Stimulated activated CD8-positive, alpha-beta memory T cell treated with anti-CD3 and anti-CD28 coated beads, Interleukin-7, amount 100 ng/mL, for 1 hour (primary cell): Measurements from ENCODE around the gene MFSD2A.
"Not testable (repeated sequence)": the region's sequence is repeated elsewhere in the genome, so short reads cannot be mapped to it uniquely, and the experiment has no call there.

Source experiments
- DNase-seq, 2 donors: peaks; one replicate each; pipeline ENCODE4 v3.0.0-alpha.2; 2020; ENCODE audit warnings: low read depth in 2 of 2

MFSD2A gene

GRCh38 chr1:39954870-39955546, at the start of gene MFSD2A:
TSS of gene MFSD2A (plus strand) at chr1:39955145. CDS start at chr1:39955293, 148 bp downstream.
- peak; percentile 70 for DNase-seq

GRCh38 chr1:39905172-39905571, 49.8 kb upstream of the MFSD2A start:
- DNase-seq = no peak

DNA sequence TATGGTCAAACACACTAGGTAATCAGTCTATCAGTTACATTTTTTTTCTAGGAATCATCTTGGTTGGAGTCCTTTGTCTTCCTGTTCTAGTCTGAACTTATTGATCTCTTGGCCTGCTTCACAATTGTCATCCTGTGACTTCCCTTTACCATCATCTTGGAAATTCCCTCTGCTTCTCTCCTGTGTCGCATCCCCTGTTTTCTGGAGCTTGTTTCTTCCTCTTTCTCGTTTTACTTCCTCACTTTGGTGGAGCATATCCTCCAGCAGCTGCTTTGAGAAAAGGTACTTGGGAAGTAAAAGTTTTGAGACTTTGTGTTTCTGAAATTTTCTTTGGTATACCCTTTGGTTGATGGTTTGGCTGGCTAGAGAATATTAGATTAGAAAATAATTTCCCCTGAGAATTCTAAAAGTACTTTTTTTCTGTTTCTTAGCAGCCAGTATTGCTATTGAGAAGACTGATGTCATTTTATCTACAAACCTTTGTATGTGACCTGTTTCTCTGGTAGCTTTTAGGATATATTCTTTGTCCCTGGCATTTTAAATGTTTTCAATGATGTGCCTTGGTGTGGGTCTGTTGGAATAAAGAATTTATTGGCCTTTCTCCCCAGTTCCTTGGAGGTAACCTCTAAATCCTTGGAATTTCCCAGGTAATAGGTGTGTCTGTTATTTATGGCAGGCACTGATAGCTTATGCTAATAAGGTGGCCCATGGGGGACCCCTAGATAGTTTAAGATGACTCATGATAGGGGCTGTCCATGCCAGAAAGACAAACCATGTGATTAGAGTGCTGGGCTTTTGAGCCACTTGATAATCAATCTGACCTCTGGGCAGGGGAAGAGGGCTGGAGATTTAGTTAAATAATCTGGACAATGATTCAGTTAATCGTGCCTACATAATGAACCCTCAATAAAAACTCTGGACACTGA, 47.2 kb upstream of the MFSD2A start:
- DNase-seq = no peak

GRCh38 chr1:39908534-39908933, 46.4 kb upstream of the MFSD2A start:
- DNase-seq = no peak

DNA sequence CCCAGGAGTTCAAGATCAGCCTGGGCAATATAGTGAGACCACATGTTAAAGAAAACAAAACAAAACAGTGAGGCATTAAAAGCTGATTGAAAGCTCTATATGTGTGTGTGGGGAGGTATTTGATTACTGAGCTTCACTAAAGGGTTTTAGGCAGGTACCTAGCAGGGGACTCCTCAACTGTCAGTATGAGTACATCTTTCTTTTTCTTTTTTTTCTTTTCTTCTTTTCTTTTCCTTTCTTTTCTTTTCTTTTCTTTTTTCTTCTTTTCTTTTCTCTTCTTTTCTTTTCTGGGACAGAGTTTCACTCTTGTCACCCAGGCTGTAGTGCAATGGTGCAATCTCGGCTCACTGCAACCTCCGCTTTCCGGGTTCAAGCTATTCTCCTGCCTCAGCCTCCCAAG, 44.7 kb upstream of the MFSD2A start:
- no peak for DNase-seq

DNA sequence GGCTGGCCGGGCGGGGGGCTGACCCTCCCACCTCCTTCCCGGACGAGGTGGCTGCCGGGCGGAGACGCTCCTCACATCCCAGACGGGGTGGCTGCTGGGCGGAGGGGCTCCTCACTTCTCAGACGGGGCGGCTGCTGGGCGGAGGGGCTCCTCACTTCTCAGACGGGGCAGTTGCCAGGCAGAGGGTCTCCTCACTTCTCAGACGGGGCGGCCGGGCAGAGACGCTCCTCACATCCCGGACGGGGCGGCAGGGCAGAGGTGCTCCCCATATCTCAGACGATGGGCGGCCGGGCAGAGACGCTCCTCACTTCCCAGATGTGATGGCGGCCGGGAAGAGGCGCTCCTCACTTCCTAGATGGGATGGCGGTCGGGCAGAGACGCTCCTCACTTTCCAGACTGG, 41.8 kb upstream of the MFSD2A start:
- not testable (repeated sequence) for DNase-seq

GRCh38 chr1:39915499-39916129, 39.3 kb upstream of the MFSD2A start:
- DNase-seq = no peak

GRCh38 chr1:39917825-39918224, 37.1 kb upstream of the MFSD2A start:
- no peak for DNase-seq

DNA sequence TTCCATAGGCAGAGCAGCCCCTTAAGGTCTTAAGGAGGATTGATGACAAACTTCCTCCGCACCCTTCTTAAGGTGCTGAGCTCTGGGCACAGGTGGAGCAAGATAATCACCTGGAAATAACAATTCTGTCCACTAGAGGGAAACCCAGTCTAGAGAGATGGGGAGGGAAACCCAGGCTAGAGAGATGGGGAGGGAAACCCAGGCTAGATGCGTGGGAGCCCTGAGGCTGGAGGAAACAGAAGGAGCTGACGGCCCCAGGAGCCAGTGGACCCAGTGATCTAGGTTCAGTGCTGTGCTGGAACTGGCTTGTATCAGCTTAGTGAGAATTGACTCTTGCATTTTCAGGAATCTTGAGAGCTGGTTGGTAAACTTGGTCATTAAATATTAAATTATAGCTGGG, 35.4 kb upstream of the MFSD2A start:
- peak in 1 of 2 donors; percentile 9 for DNase-seq

- DNase-seq = no peak
These were observed 32.7 kb upstream of the MFSD2A start for GRCh38 chr1:39922251-39922688.

DNA sequence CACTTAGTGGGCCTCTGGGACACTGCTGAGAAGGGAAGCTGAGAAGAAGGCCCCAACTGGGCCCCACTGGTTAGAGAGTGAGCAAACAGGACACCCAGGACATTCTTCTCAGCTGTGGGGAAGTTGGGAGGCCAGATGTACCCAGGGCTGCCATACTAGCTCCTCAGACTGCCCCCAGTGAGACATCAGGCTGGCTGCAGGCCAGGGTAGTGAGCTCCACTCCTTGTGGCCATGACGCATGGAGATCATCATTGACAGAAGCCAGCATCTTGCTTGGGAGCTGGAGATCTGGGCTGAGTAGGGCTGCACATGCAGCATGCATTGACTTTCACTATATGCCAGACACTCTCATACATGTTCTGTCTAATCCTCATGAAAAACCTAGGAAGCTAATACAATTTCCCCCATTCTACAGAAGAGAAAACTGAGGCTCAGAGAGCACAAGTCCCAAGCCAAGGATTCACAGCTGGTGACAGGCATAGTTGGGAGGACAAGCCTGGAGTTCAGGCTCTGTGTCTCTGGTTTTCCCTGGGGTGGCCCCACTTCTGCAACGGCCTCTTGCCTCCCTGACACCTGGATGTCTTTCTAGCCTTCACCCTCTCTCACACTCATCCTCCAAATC, 29.1 kb upstream of the MFSD2A start:
- DNase-seq = no peak

- no peak for DNase-seq
These were observed 28.6 kb upstream of the MFSD2A start for GRCh38 chr1:39926343-39926793.

GRCh38 chr1:39926820-39927219, 28.1 kb upstream of the MFSD2A start:
- no peak for DNase-seq

GRCh38 chr1:39927538-39927937, 27.4 kb upstream of the MFSD2A start:
- DNase-seq = no peak

DNA sequence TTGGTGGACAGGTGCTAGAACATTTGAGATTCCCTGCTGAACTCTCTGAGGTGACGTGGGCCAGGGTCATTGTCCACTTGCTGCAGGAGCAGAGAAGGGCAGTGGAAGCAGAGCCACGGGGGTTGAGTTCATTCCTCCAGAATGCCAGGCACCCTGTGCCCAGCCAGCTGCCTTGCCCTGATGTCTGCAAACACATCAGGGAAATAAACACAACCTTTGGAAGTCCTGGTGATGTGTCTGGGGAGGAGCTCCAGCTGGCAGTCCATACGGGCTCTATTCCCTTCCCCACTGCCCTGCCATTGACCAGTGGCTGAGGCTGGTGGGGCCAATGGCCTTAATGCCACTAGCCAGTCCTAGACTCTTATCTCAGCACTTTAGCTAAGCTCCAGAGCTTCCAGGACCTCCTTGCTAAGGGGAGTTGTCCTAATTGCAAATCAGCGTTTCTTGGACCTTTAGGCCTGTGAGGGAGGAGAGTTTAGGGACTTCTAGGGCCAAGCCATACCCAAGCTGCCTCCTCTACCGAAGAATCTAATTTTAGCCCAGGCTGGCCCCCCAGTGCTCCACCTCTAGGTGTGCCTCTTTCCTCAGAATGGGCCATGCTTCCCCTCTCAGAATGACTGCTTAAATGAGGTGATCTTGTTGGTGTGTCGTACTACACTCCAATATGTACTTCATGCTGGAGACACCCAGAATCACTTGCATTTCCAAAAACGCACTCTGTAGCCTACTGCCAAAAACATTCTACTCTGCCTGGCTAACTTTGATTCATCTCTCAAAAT, 25.9 kb upstream of the MFSD2A start:
- DNase-seq = no peak

GRCh38 chr1:39933956-39934941, 20.7 kb upstream of the MFSD2A start:
- no peak for DNase-seq

GRCh38 chr1:39936724-39937491, 18.0 kb upstream of the MFSD2A start:
- DNase-seq = no peak

DNA sequence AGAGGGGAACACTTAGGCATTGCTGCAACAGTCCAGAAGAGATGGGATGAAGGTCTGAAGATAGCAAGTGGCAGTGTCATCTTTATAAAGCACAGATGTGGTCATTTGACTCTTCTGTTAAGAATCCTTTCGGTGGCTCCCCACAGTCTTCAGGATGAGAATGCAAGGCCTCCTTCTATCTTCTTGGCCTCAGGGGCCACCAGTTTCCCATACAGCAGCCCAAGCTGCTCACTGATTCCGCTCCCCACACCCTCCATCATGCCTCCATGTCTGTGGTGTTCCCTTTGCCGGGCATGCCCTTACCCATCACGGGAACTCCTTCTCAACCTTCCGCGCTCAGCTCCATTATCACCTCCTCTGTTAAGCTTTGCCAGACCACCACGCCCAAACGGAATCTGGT, 16.1 kb upstream of the MFSD2A start:
- DNase-seq = no peak

GRCh38 chr1:39940253-39940652, 14.7 kb upstream of the MFSD2A start:
- no peak for DNase-seq
